NCI-H1930 (cell line): ENCODE results near the gene FAM168B.
"Not testable (repeated sequence)": the region's sequence is repeated elsewhere in the genome, so short reads cannot be mapped to it uniquely, and the experiment has no call there.

ENCODE experiments used
- DNase-seq, 2 experiments: peaks; one replicate each; lab custom pipeline; 2025; lab: John Stamatoyannopoulos, UW

FAM168B gene

DNA sequence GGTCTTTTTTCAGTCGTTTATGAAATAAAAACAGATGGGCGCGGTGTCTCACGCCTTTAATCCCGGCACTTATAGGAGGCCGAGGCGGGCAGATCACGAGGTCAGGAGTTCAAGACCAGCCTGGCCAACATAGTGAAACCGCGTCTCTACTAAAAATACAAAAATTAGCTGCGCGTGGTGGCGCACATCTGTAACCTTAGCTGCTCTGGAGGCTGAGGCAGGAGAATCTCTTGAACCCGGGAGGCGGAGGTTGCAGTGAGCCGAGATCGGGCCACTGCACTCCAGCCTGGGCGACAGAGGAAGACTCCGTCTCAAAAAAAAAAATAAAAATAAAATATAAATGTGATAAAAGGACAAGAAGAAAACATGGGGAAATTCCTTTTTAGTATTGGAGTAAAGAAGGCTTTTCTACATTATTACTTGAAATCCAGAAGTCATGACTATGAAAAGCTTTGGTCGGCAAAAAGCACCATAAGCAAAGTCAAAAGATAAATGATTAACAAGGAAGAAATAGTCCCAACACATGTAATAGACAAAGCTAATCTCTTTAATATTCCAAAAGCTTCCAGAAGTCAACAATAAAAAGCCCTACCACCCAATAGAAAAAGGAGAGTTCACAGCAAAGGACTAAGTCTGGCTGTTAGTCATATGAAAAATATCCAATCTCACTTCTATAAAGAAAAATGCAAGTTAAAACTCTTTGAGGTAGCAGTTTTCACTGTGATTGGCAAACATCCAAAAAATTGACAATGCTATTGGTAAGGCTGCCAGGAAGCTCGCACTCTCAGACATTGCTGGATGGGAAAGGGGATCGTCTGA, 1.4 kb upstream of the FAM168B start:
- DNase-seq = no peak

- DNase-seq = peak in 1 of 2 experiments; percentile 60
These were observed 619 bp upstream of the FAM168B start for GRCh38 chr2:131093696-131094462.

DNA sequence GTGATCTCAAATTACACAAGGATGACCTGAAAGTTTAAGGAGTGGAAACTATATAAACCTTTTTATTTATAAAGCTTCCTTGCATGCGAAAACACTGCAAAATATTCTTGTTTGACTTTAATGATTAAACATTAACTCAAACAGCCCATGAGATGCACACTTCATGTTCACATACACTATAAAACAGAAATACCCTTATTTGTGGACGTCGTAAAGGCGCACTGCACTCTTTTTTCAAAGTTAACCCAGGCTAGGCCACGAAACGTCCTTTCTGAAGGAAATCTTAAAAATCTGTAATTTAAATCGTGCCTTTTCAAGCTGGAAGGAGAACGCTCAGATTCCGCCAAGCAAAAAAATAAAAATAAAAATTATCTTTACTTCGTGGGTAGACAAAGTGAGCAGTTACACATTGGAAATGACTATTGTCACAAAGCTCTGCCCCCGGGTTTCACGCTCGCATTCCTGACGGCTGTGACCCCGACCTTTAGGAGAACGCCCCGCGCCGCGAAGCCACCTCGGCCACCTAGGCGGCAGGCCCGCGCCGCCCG, 728 bp downstream of the FAM168B start:
- DNase-seq = no peak

DNA sequence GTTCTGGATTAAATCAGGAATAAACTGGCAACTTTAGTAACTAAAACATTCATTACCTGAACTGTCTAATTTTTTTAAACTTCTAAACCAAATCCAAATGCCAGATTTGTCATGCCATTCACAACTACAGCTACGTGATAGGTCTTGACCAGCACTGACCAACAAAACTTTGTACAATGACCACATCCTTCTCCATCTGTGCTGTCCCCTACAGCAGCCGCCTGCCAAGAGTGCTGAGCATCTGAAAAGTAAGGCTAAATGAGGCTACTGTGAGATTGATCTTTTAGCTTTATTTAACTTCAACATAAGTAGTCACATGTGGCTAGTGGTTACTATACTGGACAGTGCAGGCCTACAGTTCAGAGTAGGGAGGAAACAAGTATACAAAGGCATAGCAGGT, 7.6 kb downstream of the FAM168B start:
- DNase-seq = no peak

GRCh38 chr2:131081190-131081589, 12.1 kb downstream of the FAM168B start:
- DNase-seq = no peak

DNA sequence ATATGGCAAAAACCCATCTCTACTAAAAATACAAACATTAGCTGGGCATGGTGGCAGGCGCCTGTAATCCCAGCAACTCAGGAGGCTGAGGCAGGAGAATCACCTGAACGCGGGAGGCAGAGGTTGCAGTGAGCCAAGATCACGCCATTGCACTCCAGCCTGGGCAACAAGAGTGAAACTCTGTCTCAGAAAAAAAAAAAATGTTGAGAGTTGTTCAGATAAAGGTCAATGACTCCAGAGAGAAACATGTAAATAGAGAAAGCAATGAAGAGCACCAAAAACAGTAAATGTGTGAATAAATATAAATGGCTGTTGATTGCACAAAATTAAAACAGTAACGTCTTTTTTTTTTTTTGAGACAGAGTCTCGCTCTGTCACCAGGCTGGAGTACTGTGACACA, 13.3 kb downstream of the FAM168B start:
- DNase-seq = not testable (repeated sequence)

- DNase-seq = no peak
These were observed 15.3 kb downstream of the FAM168B start for GRCh38 chr2:131077966-131078365.

- DNase-seq = no peak
These were observed 15.9 kb downstream of the FAM168B start for GRCh38 chr2:131077182-131077846.

- no peak for DNase-seq
These were observed 16.6 kb downstream of the FAM168B start for GRCh38 chr2:131076707-131077106.

GRCh38 chr2:131075578-131075977, 17.7 kb downstream of the FAM168B start:
- not testable (repeated sequence) for DNase-seq

GRCh38 chr2:131068172-131068571, 25.1 kb downstream of the FAM168B start:
- DNase-seq = not testable (repeated sequence)

GRCh38 chr2:131067465-131068125, 25.7 kb downstream of the FAM168B start:
- DNase-seq = no peak

DNA sequence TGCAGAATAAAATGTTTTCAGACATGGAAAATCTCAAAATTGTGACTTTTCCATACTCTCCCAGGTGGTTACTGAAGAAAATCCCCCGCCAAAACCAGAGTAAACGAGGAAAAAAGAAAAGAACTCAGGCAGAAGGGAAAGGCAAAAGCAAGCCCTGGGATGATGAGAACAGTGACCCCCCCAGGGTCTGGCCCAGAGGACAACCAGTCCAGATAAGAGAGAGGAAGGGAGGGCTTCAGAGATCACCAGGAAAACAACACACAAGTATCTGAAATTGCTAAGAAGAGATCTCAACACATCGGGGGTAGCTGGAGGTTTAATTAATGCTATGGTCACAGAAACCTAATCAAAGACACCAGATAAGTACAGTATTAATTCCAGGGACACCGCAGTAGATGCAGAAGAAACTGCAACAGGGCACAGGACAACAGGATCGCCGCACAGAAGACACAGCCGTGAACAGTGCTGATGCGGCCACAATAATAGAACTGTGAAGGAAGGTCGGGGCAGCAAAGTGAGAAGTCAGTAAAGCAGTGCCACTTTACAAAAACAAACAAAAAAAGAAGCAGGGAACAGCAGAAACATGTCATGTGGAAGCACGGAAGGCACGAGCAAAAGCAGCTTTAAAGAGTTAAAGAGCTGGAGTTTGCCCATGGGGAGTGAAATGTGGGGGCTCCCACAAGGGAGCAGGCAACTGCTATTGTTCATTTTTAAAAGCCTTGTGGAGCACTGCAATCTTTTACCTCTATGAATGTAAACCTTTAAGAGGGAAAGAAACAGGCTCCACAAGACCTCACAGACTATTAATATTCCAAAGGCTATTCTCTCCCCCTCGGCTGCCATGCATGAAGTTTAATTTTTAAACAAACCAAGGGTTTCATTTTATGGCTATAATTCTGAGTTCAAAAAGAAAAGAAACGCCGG, 28.4 kb downstream of the FAM168B start:
- no peak for DNase-seq

DNA sequence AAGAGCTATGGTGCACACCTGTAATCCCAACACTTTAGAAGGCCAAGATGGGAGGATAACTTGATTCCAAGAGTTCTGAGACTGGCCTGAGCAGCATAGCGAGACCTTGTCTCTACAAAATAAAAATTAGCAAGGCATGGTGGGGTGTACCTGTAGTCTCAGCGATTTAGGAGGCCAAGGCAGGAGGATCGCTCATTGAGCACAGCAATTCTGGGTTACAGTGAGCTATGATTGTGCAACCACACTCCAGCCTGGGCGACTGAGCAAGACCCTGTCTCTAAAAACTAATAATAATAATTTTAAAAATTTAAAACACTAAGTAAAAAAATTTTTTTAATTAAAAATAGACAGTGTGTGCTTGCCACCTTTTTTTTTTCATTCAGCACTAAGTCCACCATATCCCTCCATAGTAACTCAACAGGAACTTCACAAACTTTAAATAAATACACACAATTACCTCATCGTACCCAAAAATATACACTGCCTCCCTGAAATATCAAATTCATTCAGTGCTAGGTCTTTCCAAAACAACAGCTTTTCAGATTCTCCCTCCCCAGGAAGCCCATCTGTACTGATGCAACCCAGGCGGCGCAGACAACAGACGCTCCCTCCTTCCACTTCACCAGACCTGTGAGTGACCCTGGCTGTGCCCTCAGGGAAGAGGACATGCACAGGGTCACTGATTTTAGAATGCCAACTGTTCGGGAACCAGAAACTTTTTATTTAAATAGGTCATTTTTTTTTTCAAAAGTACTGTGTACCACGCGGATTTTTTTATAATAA, 29.6 kb downstream of the FAM168B start:
- no peak for DNase-seq

- no peak for DNase-seq
These were observed 34.3 kb downstream of the FAM168B start for GRCh38 chr2:131058920-131059319.

- DNase-seq = no peak
These were observed 34.9 kb downstream of the FAM168B start for GRCh38 chr2:131058214-131058843.

DNA sequence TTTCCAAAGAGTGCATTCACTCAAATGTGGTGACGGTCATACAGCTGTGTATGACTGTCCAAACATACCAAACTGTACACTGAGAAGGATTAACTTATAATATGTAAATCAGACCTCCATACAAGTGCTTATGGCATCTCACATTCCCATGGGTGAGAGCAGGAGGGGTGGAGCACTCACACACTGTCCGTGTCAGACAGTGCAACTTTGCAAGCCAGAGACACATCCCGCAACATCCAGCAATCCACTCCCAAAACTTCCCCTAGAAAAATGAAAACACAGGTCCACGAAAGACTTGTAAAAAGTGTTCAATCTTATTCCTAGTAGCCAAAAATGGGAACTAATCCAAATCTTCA, 36.4 kb downstream of the FAM168B start:
- DNase-seq = no peak

DNA sequence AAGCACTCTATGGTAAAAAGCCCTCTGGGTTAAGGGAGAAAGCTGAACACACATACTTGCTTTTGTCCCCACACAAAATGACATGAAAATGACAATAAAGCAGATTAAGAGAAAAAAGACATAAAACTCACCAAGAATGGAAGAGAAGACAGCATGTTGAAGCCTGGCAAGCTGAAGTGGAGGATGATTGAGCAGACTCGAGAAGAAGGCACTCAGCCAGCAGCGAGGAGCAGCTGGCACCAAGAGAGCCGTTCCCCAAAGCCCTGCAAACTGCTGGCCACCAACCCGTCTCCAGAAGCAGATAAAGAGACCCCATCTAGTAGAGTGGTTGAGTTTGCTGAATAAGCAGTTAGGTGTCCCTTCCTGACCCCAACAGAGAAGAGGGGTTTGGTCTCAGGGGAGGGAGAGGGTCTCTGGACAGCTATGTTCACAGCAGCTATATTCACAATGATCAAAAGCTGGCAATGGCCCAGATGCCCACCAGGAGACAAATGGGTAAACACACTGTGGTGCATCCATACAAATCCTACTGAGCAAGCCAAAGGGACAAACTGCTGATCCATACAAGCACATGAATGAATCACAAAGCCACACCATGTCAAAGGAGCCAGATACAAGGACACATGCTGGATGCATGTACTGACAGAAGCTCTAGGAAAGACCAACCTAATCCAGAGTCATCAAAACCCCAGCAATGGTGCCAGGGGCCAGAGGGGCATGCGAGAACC, 36.9 kb downstream of the FAM168B start:
- no peak for DNase-seq
